PC-9 (cell line): ENCODE results near the gene PDSS1. TPM values are rescaled to one million over a fixed set of nuclear protein-coding genes. Genes with fewer than 3 reads are reported as not detected.

Experiments used
- BruUV-seq: library from RNA; stranded (reverse); fragments of 400-500 nt; replicated peaks from 2 replicates; lab custom pipeline; 2021; lab: Mats Ljungman, UMichigan
- CTCF ChIA-PET: fragments of 300-600 bp; sonication (Branson Sonifier 250); formaldehyde crosslinking; loops from one replicate; lab custom pipeline; 2022; ENCODE audit warnings: antibody characterized with exemption; lab: Charles Lee
- POLR2A ChIA-PET: fragments of 300-600 bp; sonication (Branson Sonifier 250); formaldehyde crosslinking; loops from one replicate; lab custom pipeline; 2022; ENCODE audit warnings: antibody characterized with exemption; ENCODE audit not compliant: unreplicated experiment; lab: Charles Lee
- DNase-seq, 2 experiments: peaks; one replicate each; pipeline versions ENCODE4 v3.0.0 to v3.0.0-alpha.2; 2015 to 2022; ENCODE audit warnings: mixed read lengths in 1 of 2
- H2AFZ ChIP-seq: fragments of 200-600 bp; sonication (generic); 2 replicates; pipeline ENCODE4 v1.8.1; 2017; ENCODE audit warnings: antibody characterized with exemption
- H3F3A ChIP-seq: fragments of 200-600 bp; sonication (generic); 2 replicates; pipeline ENCODE4 v1.8.1; 2017; ENCODE audit warnings: antibody characterized with exemption, mild to moderate bottlenecking, low read depth; ENCODE audit not compliant: insufficient read depth
- H3K27ac ChIP-seq: fragments of 200-600 bp; sonication (generic); 2 replicates; pipeline ENCODE4 v1.6.1; 2016; ENCODE audit warnings: mixed run types
- H3K27me3 ChIP-seq: fragments of 200-600 bp; sonication (generic); 2 replicates; pipeline ENCODE4 v1.6.1; 2016; ENCODE audit warnings: low read depth, mixed run types; ENCODE audit not compliant: insufficient read depth
- H3K36me3 ChIP-seq: fragments of 200-600 bp; sonication (generic); 2 replicates; pipeline ENCODE4 v1.6.1; 2016; ENCODE audit warnings: low read depth, mixed run types
- H3K4me1 ChIP-seq: fragments of 200-600 bp; sonication (generic); replicated peaks from 2 replicates; pipeline ENCODE4 v1.6.1; 2016; ENCODE audit warnings: mixed run types; ENCODE audit not compliant: insufficient read depth
- H3K4me2 ChIP-seq: fragments of 200-600 bp; sonication (generic); 2 replicates; pipeline ENCODE4 v1.6.1; 2017; ENCODE audit warnings: mixed run types
- H3K4me3 ChIP-seq: fragments of 200-600 bp; sonication (generic); 2 replicates; pipeline ENCODE4 v1.6.1; 2016; ENCODE audit warnings: mixed run types
- H3K79me2 ChIP-seq: fragments of 200-600 bp; sonication (generic); 2 replicates; pipeline ENCODE4 v1.6.1; 2017; ENCODE audit warnings: low read depth, mixed run types
- H3K9me2 ChIP-seq: fragments of 200-600 bp; sonication (generic); 2 replicates; pipeline ENCODE4 v1.8.1; 2017; ENCODE audit warnings: mild to moderate bottlenecking; ENCODE audit not compliant: insufficient read depth
- H3K9me3 ChIP-seq: fragments of 200-600 bp; sonication (generic); 2 replicates; pipeline ENCODE4 v1.8.1; 2016; ENCODE audit warnings: low read depth; ENCODE audit not compliant: insufficient read depth
- H4K20me1 ChIP-seq: fragments of 200-600 bp; sonication (generic); 2 replicates; pipeline ENCODE4 v1.8.1; 2017; ENCODE audit not compliant: insufficient read depth
- EZH2 ChIP-seq: fragments of 200-600 bp; sonication (generic); IDR thresholded peaks from 2 replicates; pipeline ENCODE4 v1.8.0; 2017; ENCODE audit warnings: antibody characterized with exemption, low read depth
- intact Hi-C: fragments of 100-400 bp; cut with micrococcal nuclease; formaldehyde crosslinking; loops from one replicate; pipeline ENCODE4 v1.10.0; 2022; ENCODE audit not compliant: unreplicated experiment
- total RNA-seq: library from RNA; stranded (reverse); gene quantifications from 2 replicates; pipeline ENCODE4 v1.2.3, GENCODE V29; 2021
- TF ChIP-seq, protein P1 (sequence below): fragments of 200-600 bp; sonication (generic); conservative IDR thresholded peaks from 2 replicates; pipeline ENCODE4 v1.6.1; 2017; ENCODE audit warnings: mixed run types, antibody characterized with exemption, mild to moderate bottlenecking, moderate library complexity

Gene PDSS1
- total RNA-seq, 1 experiment from 2014 or later, result 5.6 TPM

- ChIA-PET POLR2A (no interaction called here), CTCF (no interaction called here)
- H3K27me3 ChIP-seq, result no peaks in the 10 kb centered on the region
- peak overlapping the region; percentile 68 for H3K4me3 ChIP-seq
- H3K27ac ChIP-seq, result peak overlapping the region; percentile 40
- no peak for TF ChIP-seq EZH2
- TF ChIP-seq, protein P1, sequence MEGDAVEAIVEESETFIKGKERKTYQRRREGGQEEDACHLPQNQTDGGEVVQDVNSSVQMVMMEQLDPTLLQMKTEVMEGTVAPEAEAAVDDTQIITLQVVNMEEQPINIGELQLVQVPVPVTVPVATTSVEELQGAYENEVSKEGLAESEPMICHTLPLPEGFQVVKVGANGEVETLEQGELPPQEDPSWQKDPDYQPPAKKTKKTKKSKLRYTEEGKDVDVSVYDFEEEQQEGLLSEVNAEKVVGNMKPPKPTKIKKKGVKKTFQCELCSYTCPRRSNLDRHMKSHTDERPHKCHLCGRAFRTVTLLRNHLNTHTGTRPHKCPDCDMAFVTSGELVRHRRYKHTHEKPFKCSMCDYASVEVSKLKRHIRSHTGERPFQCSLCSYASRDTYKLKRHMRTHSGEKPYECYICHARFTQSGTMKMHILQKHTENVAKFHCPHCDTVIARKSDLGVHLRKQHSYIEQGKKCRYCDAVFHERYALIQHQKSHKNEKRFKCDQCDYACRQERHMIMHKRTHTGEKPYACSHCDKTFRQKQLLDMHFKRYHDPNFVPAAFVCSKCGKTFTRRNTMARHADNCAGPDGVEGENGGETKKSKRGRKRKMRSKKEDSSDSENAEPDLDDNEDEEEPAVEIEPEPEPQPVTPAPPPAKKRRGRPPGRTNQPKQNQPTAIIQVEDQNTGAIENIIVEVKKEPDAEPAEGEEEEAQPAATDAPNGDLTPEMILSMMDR, result no peak
- no peaks in the 10 kb centered on the region for H3K36me3 ChIP-seq
- H3K4me1 ChIP-seq, result peaks cover 8% of the 10 kb centered on the region; the same call in 1 of the 2 replicates
- H3F3A ChIP-seq, result no peaks in the 10 kb centered on the region
- intact Hi-C loops, result no loop called here
- H3K4me2 ChIP-seq, result peak overlapping the region; percentile 92
- TSS peak; percentile 95 for BruUV-seq
- H2AFZ ChIP-seq, result peak overlapping the region; percentile 93
- no peaks in the 10 kb centered on the region for H3K9me2 ChIP-seq
- no peaks in the 10 kb centered on the region for H3K9me3 ChIP-seq
- peaks cover 20% of the 10 kb centered on the region for H3K79me2 ChIP-seq
- peak in 1 of 2 experiments; percentile 58 for DNase-seq
- no peaks in the 10 kb centered on the region for H4K20me1 ChIP-seq
These were observed 727 bp upstream of the PDSS1 start for GRCh38 chr10:26696786-26697162.

DNA sequence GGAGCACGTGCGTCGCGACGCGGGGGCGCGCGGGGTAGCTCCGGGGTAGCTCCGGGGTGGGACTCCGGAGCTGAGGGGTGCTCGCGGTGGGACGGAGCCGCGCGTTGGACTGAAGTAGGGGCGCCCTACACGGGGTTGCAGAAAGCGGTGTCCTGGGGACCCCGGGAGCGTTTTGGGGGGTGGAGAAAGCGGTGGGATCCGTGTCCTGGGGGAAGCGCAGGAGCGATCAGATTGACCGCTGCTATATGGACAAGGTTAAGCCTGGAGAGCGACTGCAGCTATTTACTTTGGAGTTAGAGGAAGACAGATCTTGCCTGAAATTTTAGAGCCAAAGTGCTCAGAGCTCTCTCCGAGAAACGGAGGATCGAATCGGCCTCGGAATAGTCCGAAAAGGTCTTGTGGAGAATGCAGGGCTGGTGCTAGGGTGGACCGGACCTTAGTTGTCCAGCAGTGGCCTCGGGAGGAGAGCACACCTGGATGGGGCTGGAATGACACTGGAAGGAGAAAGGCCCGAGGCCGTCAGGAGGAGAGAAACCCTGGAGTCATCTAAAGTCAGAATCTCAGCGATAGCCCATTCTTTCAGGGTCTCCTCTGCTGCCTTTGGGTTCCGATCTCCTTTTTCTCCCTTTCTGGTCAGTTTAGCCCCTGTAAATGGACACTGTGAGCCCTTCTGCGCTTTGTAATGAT, 564 bp downstream of the PDSS1 start:
- H3K4me1 ChIP-seq, result peaks cover 8% of the 10 kb centered on the region; the same call in 1 of the 2 replicates
- no peak overlapping the region for H3K27ac ChIP-seq
- no peaks in the 10 kb centered on the region for H3F3A ChIP-seq
- POLR2A ChIA-PET, result interaction anchor here (0.7 to 0.8 kb wide), 3 partner anchors 11 to 806 kb away, joined by 4 to 6 read pairs (median 5); partner anchors contain the start of gene RAB18
- H3K9me2 ChIP-seq, result no peaks in the 10 kb centered on the region
- peak overlapping the region; percentile 93 for H2AFZ ChIP-seq
- peak in 1 of 2 experiments; percentile 1 for DNase-seq
- no peaks in the 10 kb centered on the region for H3K36me3 ChIP-seq
- H4K20me1 ChIP-seq, result no peaks in the 10 kb centered on the region
- H3K4me3 ChIP-seq, result peak overlapping the region; percentile 68
- TF ChIP-seq, protein P1, result no peak
- no peak for TF ChIP-seq EZH2
- peak overlapping the region; percentile 92 for H3K4me2 ChIP-seq
- intact Hi-C loops, result no loop called here
- no peaks in the 10 kb centered on the region for H3K27me3 ChIP-seq
- BruUV-seq, result no TSS peak
- CTCF ChIA-PET, result no interaction called here
- peaks cover 20% of the 10 kb centered on the region for H3K79me2 ChIP-seq
- no peaks in the 10 kb centered on the region for H3K9me3 ChIP-seq

GRCh38 chr10:26698909-26699308, 1.4 kb downstream of the PDSS1 start:
- BruUV-seq, result no TSS peak
- Histone ChIP-seq H3K4me3 (peak overlapping the region; percentile 68; the same call in 1 of the 2 replicates), H3K27ac (no peak overlapping the region), H3K4me2 (peak overlapping the region; percentile 92), H3K9me2 (no peaks in the 10 kb centered on the region), H3K36me3 (no peaks in the 10 kb centered on the region), H3F3A (no peaks in the 10 kb centered on the region), H3K79me2 (peaks cover 20% of the 10 kb centered on the region), H3K4me1 (peaks cover 8% of the 10 kb centered on the region; the same call in 1 of the 2 replicates), H3K9me3 (no peaks in the 10 kb centered on the region), H2AFZ (no peak overlapping the region), H3K27me3 (no peaks in the 10 kb centered on the region), H4K20me1 (no peaks in the 10 kb centered on the region)
- no peak for DNase-seq
- ChIA-PET CTCF (no interaction called here), POLR2A (no interaction called here)
- intact Hi-C loops, result no loop called here
- TF ChIP-seq EZH2, result no peak
- TF ChIP-seq, protein P1, result no peak
